ENCODE measurements around the gene ENHO.

The ENHO gene

DNA sequence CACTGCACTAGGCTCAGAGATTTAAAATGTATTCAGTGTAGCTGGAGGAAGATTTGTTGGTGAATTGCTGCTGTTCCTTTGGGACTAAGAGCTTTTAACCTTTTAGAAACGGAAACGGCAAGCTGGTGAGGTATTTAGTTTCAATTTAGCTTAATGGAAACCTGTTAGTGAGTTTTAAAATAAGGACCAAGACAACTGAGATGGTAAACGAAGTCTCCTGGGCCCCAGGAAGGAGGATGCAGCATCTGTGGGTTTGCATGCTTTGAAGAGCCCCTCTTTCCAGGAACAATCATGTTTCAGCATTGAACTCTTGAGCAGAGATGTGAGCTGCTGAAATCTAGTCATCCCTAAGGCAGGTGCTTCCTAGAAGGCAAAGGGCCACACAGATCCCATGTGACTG lies 47.7 kb downstream of the ENHO start:
- Histone ChIP-seq H3K79me2 (ENCODE audit: insufficient read depth, low read depth) (no peaks in the 10 kb centered on the region), H3K27ac (no peak overlapping the region), H3K4me2 (no peak overlapping the region), H4K20me1 (ENCODE audit: insufficient read depth) (no peaks in the 10 kb centered on the region), H3K4me1 (ENCODE audit: low read depth, poor library complexity, severe bottlenecking) (no peaks in the 10 kb centered on the region), H3K4me3 (IDR thresholded peaks at IDR 0.05; ENCODE audit: insufficient read depth, low read depth, low read length) (no peak overlapping the region), H2AFZ (ENCODE audit: low read depth) (no peak overlapping the region), H3K27me3 (ENCODE audit: insufficient read depth, low read depth) (no peaks in the 10 kb centered on the region), H3K36me3 (ENCODE audit: insufficient read depth) (no peaks in the 10 kb centered on the region), H3K9ac (no peak overlapping the region)
- no peak for TF ChIP-seq CTCF (conservative IDR thresholded peaks at IDR 0.05; ENCODE audit: low read depth, low read length)
